Activated naive CD4-positive, alpha-beta T cell (primary cell): ENCODE measurements around the gene BUD31.
A peak's percentile ranks its signal among the peaks of the same experiment; 100 is the strongest.
"Not testable (repeated sequence)": the region's sequence is repeated elsewhere in the genome, so short reads cannot be mapped to it uniquely, and the experiment has no call there.

ENCODE experiments used
- DNase-seq, 4 experiments: peaks; one replicate each; lab custom pipeline; 2025; lab: John Stamatoyannopoulos, UW

The BUD31 gene

GRCh38 chr7:99380823-99381663 lies 27.7 kb upstream of the BUD31 start:
- peak; percentile 54 to 81 (median 66) for DNase-seq

GRCh38 chr7:99381664-99382075 lies 27.1 kb upstream of the BUD31 start:
- DNase-seq = no peak

- DNase-seq = no peak
Measured at GRCh38 chr7:99383203-99383602, 25.6 kb upstream of the BUD31 start.

GRCh38 chr7:99383791-99384370 lies 24.9 kb upstream of the BUD31 start:
- DNase-seq = no peak

GRCh38 chr7:99384523-99384922 lies 24.2 kb upstream of the BUD31 start:
- no peak for DNase-seq

GRCh38 chr7:99385564-99385963 lies 23.2 kb upstream of the BUD31 start:
- no peak for DNase-seq

GRCh38 chr7:99386584-99387238 lies 22.1 kb upstream of the BUD31 start:
- no peak for DNase-seq

GRCh38 chr7:99387239-99387635 lies 21.5 kb upstream of the BUD31 start:
- DNase-seq = not testable (repeated sequence)

GRCh38 chr7:99387912-99388311 lies 20.9 kb upstream of the BUD31 start:
- DNase-seq = no peak

GRCh38 chr7:99389772-99390171 lies 19.0 kb upstream of the BUD31 start:
- no peak for DNase-seq

GRCh38 chr7:99390941-99391602 lies 17.7 kb upstream of the BUD31 start:
- DNase-seq = no peak

- no peak for DNase-seq
Measured at GRCh38 chr7:99392046-99392445, 16.7 kb upstream of the BUD31 start.

- peak; percentile 39 to 77 (median 53) for DNase-seq
Measured at GRCh38 chr7:99392659-99393354, 16.0 kb upstream of the BUD31 start.

GRCh38 chr7:99393355-99394187 lies 15.2 kb upstream of the BUD31 start:
- no peak for DNase-seq

- no peak for DNase-seq
Measured at GRCh38 chr7:99394188-99394502, 14.6 kb upstream of the BUD31 start.

- no peak for DNase-seq
Measured at GRCh38 chr7:99395616-99396327, 13.0 kb upstream of the BUD31 start.

GRCh38 chr7:99396418-99397296 lies 12.1 kb upstream of the BUD31 start:
- no peak for DNase-seq

GRCh38 chr7:99397297-99397983 lies 11.3 kb upstream of the BUD31 start:
- DNase-seq = no peak

- no peak for DNase-seq
Measured at GRCh38 chr7:99398891-99399445, 9.8 kb upstream of the BUD31 start.
